ENCODE measurements around the gene ZNF222.

The ZNF222 gene

GRCh38 chr19:44025217-44025936, at the start of gene ZNF222:
Gene ZNF222, plus strand, starts transcription at chr19:44025379. Its CDS starts 58 bp downstream, at chr19:44025437.
- peak; percentile 38 to 46 (median 39) for DNase-seq (ENCODE audit: low read depth in 2 of 3, low spot score in 2 of 3)

- DNase-seq (ENCODE audit: low read depth in 2 of 3, low spot score in 2 of 3): no peak
These were observed 48.4 kb upstream of the ZNF222 start for GRCh38 chr19:43976732-43977131.

GRCh38 chr19:43983544-43983911, 41.7 kb upstream of the ZNF222 start:
- DNase-seq (ENCODE audit: low read depth in 2 of 3, low spot score in 2 of 3): no peak

- peak; percentile 40 to 51 (median 45) for DNase-seq (ENCODE audit: low read depth in 2 of 3, low spot score in 2 of 3)
These were observed 41.1 kb upstream of the ZNF222 start, which contains the start of gene ZNF155 for GRCh38 chr19:43983912-43984686. Gene ZNF155, plus strand, starts transcription at chr19:43984188. Its CDS starts 4,356 bp downstream, at chr19:43988544.

- DNase-seq (ENCODE audit: low read depth in 2 of 3, low spot score in 2 of 3): no peak
These were observed 40.5 kb upstream of the ZNF222 start for GRCh38 chr19:43984687-43985000.

- no peak for DNase-seq (ENCODE audit: low read depth in 2 of 3, low spot score in 2 of 3)
These were observed 27.4 kb upstream of the ZNF222 start for GRCh38 chr19:43997631-43998290.

GRCh38 chr19:44002212-44002565, 23.0 kb upstream of the ZNF222 start:
- no peak for DNase-seq (ENCODE audit: low read depth in 2 of 3, low spot score in 2 of 3)

GRCh38 chr19:44002566-44003460, 22.4 kb upstream of the ZNF222 start, which contains the start of gene ZNF230:
Gene ZNF230, plus strand, starts transcription at chr19:44002957. Its CDS starts 4,122 bp downstream, at chr19:44007079.
- DNase-seq (ENCODE audit: low read depth in 2 of 3, low spot score in 2 of 3): peak; percentile 37 to 58 (median 58)

- DNase-seq (ENCODE audit: low read depth in 2 of 3, low spot score in 2 of 3): no peak
These were observed 21.6 kb upstream of the ZNF222 start for GRCh38 chr19:44003461-44004009.

GRCh38 chr19:44005973-44006372, 19.2 kb upstream of the ZNF222 start:
- DNase-seq (ENCODE audit: low read depth in 2 of 3, low spot score in 2 of 3): no peak

GRCh38 chr19:44007473-44007872, 17.7 kb upstream of the ZNF222 start:
- no peak for DNase-seq (ENCODE audit: low read depth in 2 of 3, low spot score in 2 of 3)

- DNase-seq (ENCODE audit: low read depth in 2 of 3, low spot score in 2 of 3): no peak
These were observed 14.7 kb upstream of the ZNF222 start for GRCh38 chr19:44010468-44010867.

- no peak for DNase-seq (ENCODE audit: low read depth in 2 of 3, low spot score in 2 of 3)
These were observed 5.7 kb upstream of the ZNF222 start for GRCh38 chr19:44019498-44019897.

- no peak for DNase-seq (ENCODE audit: low read depth in 2 of 3, low spot score in 2 of 3)
These were observed 4.0 kb upstream of the ZNF222 start for GRCh38 chr19:44021221-44021620.

- no peak for DNase-seq (ENCODE audit: low read depth in 2 of 3, low spot score in 2 of 3)
These were observed 321 bp upstream of the ZNF222 start for GRCh38 chr19:44024900-44025216.

GRCh38 chr19:44026622-44027021, 1.4 kb downstream of the ZNF222 start:
- no peak for DNase-seq (ENCODE audit: low read depth in 2 of 3, low spot score in 2 of 3)

GRCh38 chr19:44032001-44032610, 6.9 kb downstream of the ZNF222 start:
- DNase-seq (ENCODE audit: low read depth in 2 of 3, low spot score in 2 of 3): no peak

- DNase-seq (ENCODE audit: low read depth in 2 of 3, low spot score in 2 of 3): no peak
These were observed 17.0 kb downstream of the ZNF222 start for GRCh38 chr19:44042147-44042546.

- DNase-seq (ENCODE audit: low read depth in 2 of 3, low spot score in 2 of 3): no peak
These were observed 25.8 kb downstream of the ZNF222 start for GRCh38 chr19:44050740-44051649.
